ENCODE data around the gene UEVLD.
A peak's percentile ranks its signal among the peaks of the same experiment; 100 is the strongest.

Gene UEVLD

GRCh38 chr11:18633256-18634139 lies 45.0 kb upstream of the UEVLD start:
- Histone ChIP-seq H3K9me3 (ENCODE audit: insufficient read depth, low read depth, low read length) (no peaks in the 10 kb centered on the region), H3K4me1 (ENCODE audit: insufficient read depth, low read length, poor library complexity, severe bottlenecking) (peaks cover 23% of the 10 kb centered on the region), H3K36me3 (ENCODE audit: insufficient read depth, low read length) (no peaks in the 10 kb centered on the region), H3K9me2 (replicated peaks; ENCODE audit: low read depth, low read length) (no peaks in the 10 kb centered on the region), H3F3A (ENCODE audit: low read depth) (no peaks in the 10 kb centered on the region), H3K9ac (ENCODE audit: low read depth, low read length, poor library complexity, severe bottlenecking) (peak overlapping the region; percentile 89), H2AFZ (ENCODE audit: low read length) (peak overlapping the region; percentile 77), H3K4me3 (ENCODE audit: low read length, poor library complexity, severe bottlenecking) (peak overlapping the region; percentile 89), H3K79me2 (ENCODE audit: insufficient read depth, low read length) (peaks cover 50% of the 10 kb centered on the region), H3K4me2 (ENCODE audit: low read depth, low read length, poor library complexity, severe bottlenecking) (peak overlapping the region; percentile 98), H3K27me3 (ENCODE audit: insufficient read depth, low read length, poor library complexity, severe bottlenecking) (no peaks in the 10 kb centered on the region), H4K20me1 (ENCODE audit: insufficient read depth, low read length, poor library complexity, severe bottlenecking) (peaks cover 19% of the 10 kb centered on the region)
- no peak for TF ChIP-seq CTCF (conservative IDR thresholded peaks at IDR 0.05; ENCODE audit: low read length)
- no peak for TF ChIP-seq EZH2phosphoT487 (IDR thresholded peaks at IDR 0.05; ENCODE audit: borderline replicate concordance)

GRCh38 chr11:18632841-18633240 lies 44.3 kb upstream of the UEVLD start:
- Histone ChIP-seq H3K9me3 (ENCODE audit: insufficient read depth, low read depth, low read length) (no peaks in the 10 kb centered on the region), H3K9ac (ENCODE audit: low read depth, low read length, poor library complexity, severe bottlenecking) (peak overlapping the region; percentile 89), H4K20me1 (ENCODE audit: insufficient read depth, low read length, poor library complexity, severe bottlenecking) (peaks cover 25% of the 10 kb centered on the region), H3K79me2 (ENCODE audit: insufficient read depth, low read length) (peaks cover 56% of the 10 kb centered on the region), H3K36me3 (ENCODE audit: insufficient read depth, low read length) (no peaks in the 10 kb centered on the region), H2AFZ (ENCODE audit: low read length) (no peak overlapping the region), H3K4me1 (ENCODE audit: insufficient read depth, low read length, poor library complexity, severe bottlenecking) (peaks cover 23% of the 10 kb centered on the region), H3K9me2 (replicated peaks; ENCODE audit: low read depth, low read length) (no peaks in the 10 kb centered on the region), H3K4me2 (ENCODE audit: low read depth, low read length, poor library complexity, severe bottlenecking) (peak overlapping the region; percentile 98), H3K4me3 (ENCODE audit: low read length, poor library complexity, severe bottlenecking) (peak overlapping the region; percentile 89), H3F3A (ENCODE audit: low read depth) (no peaks in the 10 kb centered on the region), H3K27me3 (ENCODE audit: insufficient read depth, low read length, poor library complexity, severe bottlenecking) (no peaks in the 10 kb centered on the region)
- TF ChIP-seq CTCF (conservative IDR thresholded peaks at IDR 0.05; ENCODE audit: low read length) (no peak), EZH2phosphoT487 (IDR thresholded peaks at IDR 0.05; ENCODE audit: borderline replicate concordance) (no peak)

GRCh38 chr11:18624161-18624560 lies 35.6 kb upstream of the UEVLD start:
- H3F3A ChIP-seq (ENCODE audit: low read depth): no peaks in the 10 kb centered on the region
- H3K9me3 ChIP-seq (ENCODE audit: insufficient read depth, low read depth, low read length): no peaks in the 10 kb centered on the region
- H3K79me2 ChIP-seq (ENCODE audit: insufficient read depth, low read length): peaks cover 82% of the 10 kb centered on the region
- no peaks in the 10 kb centered on the region for H3K27me3 ChIP-seq (ENCODE audit: insufficient read depth, low read length, poor library complexity, severe bottlenecking)
- no peak overlapping the region for H2AFZ ChIP-seq (ENCODE audit: low read length)
- TF ChIP-seq CTCF (conservative IDR thresholded peaks at IDR 0.05; ENCODE audit: low read length) (no peak), EZH2phosphoT487 (IDR thresholded peaks at IDR 0.05; ENCODE audit: borderline replicate concordance) (no peak)
- no peaks in the 10 kb centered on the region for H3K36me3 ChIP-seq (ENCODE audit: insufficient read depth, low read length)
- H3K9me2 ChIP-seq (replicated peaks; ENCODE audit: low read depth, low read length): no peaks in the 10 kb centered on the region
- peaks cover 42% of the 10 kb centered on the region for H4K20me1 ChIP-seq (ENCODE audit: insufficient read depth, low read length, poor library complexity, severe bottlenecking)
- peaks cover under 1% of the 10 kb centered on the region for H3K4me1 ChIP-seq (ENCODE audit: insufficient read depth, low read length, poor library complexity, severe bottlenecking)
- H3K4me2 ChIP-seq (ENCODE audit: low read depth, low read length, poor library complexity, severe bottlenecking): no peak overlapping the region
- no peak overlapping the region for H3K9ac ChIP-seq (ENCODE audit: low read depth, low read length, poor library complexity, severe bottlenecking)
- no peak overlapping the region for H3K4me3 ChIP-seq (ENCODE audit: low read length, poor library complexity, severe bottlenecking)

Measured in Loucy (cell line).